ENCODE measurements around the gene FASTKD3.

The FASTKD3 gene

GRCh38 chr5:7846327-7846726 lies 22.5 kb downstream of the FASTKD3 start:
- Histone ChIP-seq H3K4me3 (ENCODE audit: low read length) (no peak overlapping the region), H3K4me1 (ENCODE audit: control insufficient read depth, insufficient read depth, low read length) (peaks cover 4% of the 10 kb centered on the region), H3K27me3 (ENCODE audit: control insufficient read depth, insufficient read depth, low read length) (peaks cover 51% of the 10 kb centered on the region), H3K36me3 (ENCODE audit: insufficient read depth, low read length) (no peaks in the 10 kb centered on the region), H3K4me2 (ENCODE audit: low read length) (no peak overlapping the region), H3K9ac (ENCODE audit: low read depth, low read length) (no peak overlapping the region), H3K9me3 (replicated peaks; ENCODE audit: low read length) (no peaks in the 10 kb centered on the region)

GRCh38 chr5:7845557-7845956 lies 23.3 kb downstream of the FASTKD3 start:
- peaks cover 4% of the 10 kb centered on the region for H3K4me1 ChIP-seq (ENCODE audit: control insufficient read depth, insufficient read depth, low read length)
- H3K4me3 ChIP-seq (ENCODE audit: low read length): no peak overlapping the region
- no peak overlapping the region for H3K9ac ChIP-seq (ENCODE audit: low read depth, low read length)
- no peaks in the 10 kb centered on the region for H3K9me3 ChIP-seq (replicated peaks; ENCODE audit: low read length)
- peaks cover 48% of the 10 kb centered on the region for H3K27me3 ChIP-seq (ENCODE audit: control insufficient read depth, insufficient read depth, low read length)
- H3K4me2 ChIP-seq (ENCODE audit: low read length): no peak overlapping the region
- H3K36me3 ChIP-seq (ENCODE audit: insufficient read depth, low read length): no peaks in the 10 kb centered on the region

- no peak overlapping the region for H3K4me3 ChIP-seq (ENCODE audit: low read length)
- peaks cover 46% of the 10 kb centered on the region for H3K27me3 ChIP-seq (ENCODE audit: control insufficient read depth, insufficient read depth, low read length)
- H3K4me1 ChIP-seq (ENCODE audit: control insufficient read depth, insufficient read depth, low read length): peaks cover 2% of the 10 kb centered on the region
- H3K9ac ChIP-seq (ENCODE audit: low read depth, low read length): no peak overlapping the region
- no peak overlapping the region for H3K4me2 ChIP-seq (ENCODE audit: low read length)
- H3K9me3 ChIP-seq (replicated peaks; ENCODE audit: low read length): no peaks in the 10 kb centered on the region
- no peaks in the 10 kb centered on the region for H3K36me3 ChIP-seq (ENCODE audit: insufficient read depth, low read length)
These were observed 23.9 kb downstream of the FASTKD3 start for GRCh38 chr5:7844901-7845300.

GRCh38 chr5:7842531-7842930 lies 26.3 kb downstream of the FASTKD3 start:
- Histone ChIP-seq H3K4me1 (ENCODE audit: control insufficient read depth, insufficient read depth, low read length) (no peaks in the 10 kb centered on the region), H3K27me3 (ENCODE audit: control insufficient read depth, insufficient read depth, low read length) (peaks cover 33% of the 10 kb centered on the region), H3K36me3 (ENCODE audit: insufficient read depth, low read length) (no peaks in the 10 kb centered on the region), H3K4me3 (ENCODE audit: low read length) (no peak overlapping the region), H3K9me3 (replicated peaks; ENCODE audit: low read length) (no peaks in the 10 kb centered on the region), H3K9ac (ENCODE audit: low read depth, low read length) (no peak overlapping the region), H3K4me2 (ENCODE audit: low read length) (no peak overlapping the region)

GRCh38 chr5:7837403-7837802 lies 31.4 kb downstream of the FASTKD3 start:
- H3K36me3 ChIP-seq (ENCODE audit: insufficient read depth, low read length): no peaks in the 10 kb centered on the region
- no peaks in the 10 kb centered on the region for H3K9me3 ChIP-seq (replicated peaks; ENCODE audit: low read length)
- H3K4me3 ChIP-seq (ENCODE audit: low read length): no peak overlapping the region
- H3K9ac ChIP-seq (ENCODE audit: low read depth, low read length): no peak overlapping the region
- H3K27me3 ChIP-seq (ENCODE audit: control insufficient read depth, insufficient read depth, low read length): no peaks in the 10 kb centered on the region
- no peak overlapping the region for H3K4me2 ChIP-seq (ENCODE audit: low read length)
- H3K4me1 ChIP-seq (ENCODE audit: control insufficient read depth, insufficient read depth, low read length): no peaks in the 10 kb centered on the region

- Histone ChIP-seq H3K36me3 (ENCODE audit: insufficient read depth, low read length) (no peaks in the 10 kb centered on the region), H3K4me2 (ENCODE audit: low read length) (no peak overlapping the region), H3K4me3 (ENCODE audit: low read length) (no peak overlapping the region), H3K9me3 (replicated peaks; ENCODE audit: low read length) (no peaks in the 10 kb centered on the region), H3K9ac (ENCODE audit: low read depth, low read length) (no peak overlapping the region), H3K4me1 (ENCODE audit: control insufficient read depth, insufficient read depth, low read length) (no peaks in the 10 kb centered on the region), H3K27me3 (ENCODE audit: control insufficient read depth, insufficient read depth, low read length) (no peaks in the 10 kb centered on the region)
These were observed 33.8 kb downstream of the FASTKD3 start for GRCh38 chr5:7834982-7835381.

GRCh38 chr5:7828269-7828668 lies 40.6 kb downstream of the FASTKD3 start:
- Histone ChIP-seq H3K9me3 (replicated peaks; ENCODE audit: low read length) (no peaks in the 10 kb centered on the region), H3K4me1 (ENCODE audit: control insufficient read depth, insufficient read depth, low read length) (no peaks in the 10 kb centered on the region), H3K4me3 (ENCODE audit: low read length) (no peak overlapping the region), H3K4me2 (ENCODE audit: low read length) (no peak overlapping the region), H3K9ac (ENCODE audit: low read depth, low read length) (no peak overlapping the region), H3K36me3 (ENCODE audit: insufficient read depth, low read length) (no peaks in the 10 kb centered on the region), H3K27me3 (ENCODE audit: control insufficient read depth, insufficient read depth, low read length) (peaks cover 4% of the 10 kb centered on the region)

GRCh38 chr5:7827610-7828009 lies 41.2 kb downstream of the FASTKD3 start:
- H3K36me3 ChIP-seq (ENCODE audit: insufficient read depth, low read length): no peaks in the 10 kb centered on the region
- no peak overlapping the region for H3K9ac ChIP-seq (ENCODE audit: low read depth, low read length)
- peaks cover 8% of the 10 kb centered on the region for H3K27me3 ChIP-seq (ENCODE audit: control insufficient read depth, insufficient read depth, low read length)
- H3K4me2 ChIP-seq (ENCODE audit: low read length): no peak overlapping the region
- no peak overlapping the region for H3K4me3 ChIP-seq (ENCODE audit: low read length)
- H3K9me3 ChIP-seq (replicated peaks; ENCODE audit: low read length): no peaks in the 10 kb centered on the region
- H3K4me1 ChIP-seq (ENCODE audit: control insufficient read depth, insufficient read depth, low read length): no peaks in the 10 kb centered on the region

GRCh38 chr5:7825630-7826029 lies 43.2 kb downstream of the FASTKD3 start:
- H3K36me3 ChIP-seq (ENCODE audit: insufficient read depth, low read length): no peaks in the 10 kb centered on the region
- no peak overlapping the region for H3K9ac ChIP-seq (ENCODE audit: low read depth, low read length)
- no peaks in the 10 kb centered on the region for H3K4me1 ChIP-seq (ENCODE audit: control insufficient read depth, insufficient read depth, low read length)
- no peaks in the 10 kb centered on the region for H3K9me3 ChIP-seq (replicated peaks; ENCODE audit: low read length)
- peaks cover 16% of the 10 kb centered on the region for H3K27me3 ChIP-seq (ENCODE audit: control insufficient read depth, insufficient read depth, low read length)
- no peak overlapping the region for H3K4me3 ChIP-seq (ENCODE audit: low read length)
- H3K4me2 ChIP-seq (ENCODE audit: low read length): no peak overlapping the region

GRCh38 chr5:7824995-7825394 lies 43.8 kb downstream of the FASTKD3 start:
- Histone ChIP-seq H3K4me2 (ENCODE audit: low read length) (no peak overlapping the region), H3K4me1 (ENCODE audit: control insufficient read depth, insufficient read depth, low read length) (no peaks in the 10 kb centered on the region), H3K4me3 (ENCODE audit: low read length) (no peak overlapping the region), H3K27me3 (ENCODE audit: control insufficient read depth, insufficient read depth, low read length) (peaks cover 16% of the 10 kb centered on the region), H3K9ac (ENCODE audit: low read depth, low read length) (no peak overlapping the region), H3K36me3 (ENCODE audit: insufficient read depth, low read length) (no peaks in the 10 kb centered on the region), H3K9me3 (replicated peaks; ENCODE audit: low read length) (no peaks in the 10 kb centered on the region)

GRCh38 chr5:7823594-7823993 lies 45.2 kb downstream of the FASTKD3 start:
- H3K27me3 ChIP-seq (ENCODE audit: control insufficient read depth, insufficient read depth, low read length): peaks cover 16% of the 10 kb centered on the region
- H3K36me3 ChIP-seq (ENCODE audit: insufficient read depth, low read length): no peaks in the 10 kb centered on the region
- no peak overlapping the region for H3K4me2 ChIP-seq (ENCODE audit: low read length)
- no peaks in the 10 kb centered on the region for H3K4me1 ChIP-seq (ENCODE audit: control insufficient read depth, insufficient read depth, low read length)
- H3K9me3 ChIP-seq (replicated peaks; ENCODE audit: low read length): no peaks in the 10 kb centered on the region
- no peak overlapping the region for H3K9ac ChIP-seq (ENCODE audit: low read depth, low read length)
- no peak overlapping the region for H3K4me3 ChIP-seq (ENCODE audit: low read length)

- no peak overlapping the region for H3K9ac ChIP-seq (ENCODE audit: low read depth, low read length)
- H3K9me3 ChIP-seq (replicated peaks; ENCODE audit: low read length): no peaks in the 10 kb centered on the region
- no peak overlapping the region for H3K4me2 ChIP-seq (ENCODE audit: low read length)
- H3K4me3 ChIP-seq (ENCODE audit: low read length): no peak overlapping the region
- peaks cover 15% of the 10 kb centered on the region for H3K27me3 ChIP-seq (ENCODE audit: control insufficient read depth, insufficient read depth, low read length)
- H3K4me1 ChIP-seq (ENCODE audit: control insufficient read depth, insufficient read depth, low read length): no peaks in the 10 kb centered on the region
- no peaks in the 10 kb centered on the region for H3K36me3 ChIP-seq (ENCODE audit: insufficient read depth, low read length)
These were observed 46.4 kb downstream of the FASTKD3 start for GRCh38 chr5:7822449-7822848.
